HEK293 (cell line): ENCODE data around the gene PABPN1L.

Experiments used
- CTCF ChIA-PET: fragments of 350-600 bp; formaldehyde crosslinking; extraction: SDS; loops from one replicate; lab custom pipeline; 2021; ENCODE audit warnings: antibody characterized with exemption; lab: Yijun Ruan, JAX
- POLR2A ChIA-PET: fragments of 300-600 bp; formaldehyde crosslinking; extraction: SDS; loops from one replicate; lab custom pipeline; 2020; ENCODE audit warnings: antibody characterized with exemption, inconsistent platforms; lab: Yijun Ruan, JAX
- H3K27ac ChIP-seq: fragments of 200-500 bp; sonication (Bioruptor generic); 2 replicates; pipeline ENCODE4 v1.5.1; 2014; ENCODE audit warnings: low read depth, low read length, control low read depth, inconsistent platforms; ENCODE audit errors: extremely low read depth
- H3K36me3 ChIP-seq, 2 experiments: fragments of 200-500 bp in 1 of 2; sonication (Bioruptor generic) in 1 of 2; 1 replicate in 1 of 2; 2 replicates in 1 of 2; pipeline ENCODE4 v1.5.1; 2014 to 2017; ENCODE audit warnings: inconsistent platforms in 2 of 2, low read length in 2 of 2; ENCODE audit not compliant: control insufficient read depth in 2 of 2, insufficient read depth in 1 of 2
- H3K4me1 ChIP-seq: fragments of 200-500 bp; sonication (Bioruptor generic); 2 replicates; pipeline ENCODE4 v1.5.1; 2014; ENCODE audit warnings: mild to moderate bottlenecking, low read length, inconsistent platforms; ENCODE audit not compliant: control insufficient read depth, insufficient read depth
- H3K4me3 ChIP-seq: 2 replicates; pipeline ENCODE4 v1.5.1; 2011; ENCODE audit warnings: low read depth, mild to moderate bottlenecking, control low read depth, low read length, moderate library complexity
- H3K9me3 ChIP-seq: fragments of 200-500 bp; sonication (Bioruptor generic); 2 replicates; pipeline ENCODE4 v1.5.1; 2014; ENCODE audit warnings: low read depth, low read length, inconsistent platforms; ENCODE audit not compliant: control insufficient read depth, insufficient read depth
- GLIS1 ChIP-seq: fragments of 450-650 bp; formaldehyde crosslinking; IDR thresholded peaks from 2 replicates; pipeline ENCODE4 v1.5.1; 2016; ENCODE audit warnings: missing biosample characterization, missing genetic modification characterization
- GLIS2 ChIP-seq: fragments of 450-650 bp; formaldehyde crosslinking; IDR thresholded peaks from 2 replicates; pipeline ENCODE4 v1.5.1; 2016; ENCODE audit warnings: missing biosample characterization, missing genetic modification characterization
- MZF1 ChIP-seq: fragments of 450-650 bp; formaldehyde crosslinking; IDR thresholded peaks from 2 replicates; pipeline ENCODE4 v1.5.1; 2017; ENCODE audit warnings: missing biosample characterization, missing genetic modification characterization, borderline replicate concordance
- OVOL3 ChIP-seq: fragments of 450-650 bp; formaldehyde crosslinking; IDR thresholded peaks from 2 replicates; pipeline ENCODE4 v1.5.1; 2016; ENCODE audit warnings: missing biosample characterization, missing genetic modification characterization
- ZBTB17 ChIP-seq: fragments of 450-650 bp; formaldehyde crosslinking; IDR thresholded peaks from 2 replicates; pipeline ENCODE4 v1.5.1; 2016; ENCODE audit warnings: missing biosample characterization, missing genetic modification characterization
- ZBTB20 ChIP-seq: fragments of 450-650 bp; formaldehyde crosslinking; IDR thresholded peaks from 2 replicates; pipeline ENCODE4 v1.5.1; 2016; ENCODE audit warnings: missing biosample characterization, missing genetic modification characterization
- ZFHX2 ChIP-seq: fragments of 450-650 bp; formaldehyde crosslinking; conservative IDR thresholded peaks from 2 replicates; pipeline ENCODE4 v1.5.1; 2016; ENCODE audit warnings: missing biosample characterization, missing genetic modification characterization
- ZNF132 ChIP-seq: fragments of 450-650 bp; formaldehyde crosslinking; IDR thresholded peaks from 2 replicates; pipeline ENCODE4 v1.5.1; 2017; ENCODE audit warnings: missing biosample characterization, missing genetic modification characterization, borderline replicate concordance
- ZNF175 ChIP-seq: fragments of 450-650 bp; formaldehyde crosslinking; IDR thresholded peaks from 2 replicates; pipeline ENCODE4 v1.5.1; 2016; ENCODE audit warnings: missing biosample characterization, missing genetic modification characterization
- ZNF2 ChIP-seq: fragments of 450-650 bp; formaldehyde crosslinking; IDR thresholded peaks from 2 replicates; pipeline ENCODE4 v1.5.1; 2016; ENCODE audit warnings: missing biosample characterization, missing genetic modification characterization
- ZNF24 ChIP-seq: fragments of 450-650 bp; formaldehyde crosslinking; IDR thresholded peaks from 2 replicates; pipeline ENCODE4 v1.5.1; 2016; ENCODE audit warnings: missing biosample characterization, missing genetic modification characterization
- ZNF394 ChIP-seq: fragments of 450-650 bp; formaldehyde crosslinking; IDR thresholded peaks from 2 replicates; pipeline ENCODE4 v1.5.1; 2016; ENCODE audit warnings: missing biosample characterization, missing genetic modification characterization, mild to moderate bottlenecking, moderate library complexity, borderline replicate concordance
- ZNF416 ChIP-seq: fragments of 450-650 bp; formaldehyde crosslinking; IDR thresholded peaks from 2 replicates; pipeline ENCODE4 v1.5.1; 2016; ENCODE audit warnings: missing biosample characterization, missing genetic modification characterization
- ZNF423 ChIP-seq: fragments of 450-650 bp; formaldehyde crosslinking; IDR thresholded peaks from 2 replicates; pipeline ENCODE4 v1.5.1; 2016; ENCODE audit warnings: missing biosample characterization, missing genetic modification characterization
- ZNF571 ChIP-seq: fragments of 450-650 bp; formaldehyde crosslinking; IDR thresholded peaks from 2 replicates; pipeline ENCODE4 v1.5.0; 2017; ENCODE audit warnings: missing biosample characterization, missing genetic modification characterization
- ZNF654 ChIP-seq: fragments of 450-650 bp; formaldehyde crosslinking; IDR thresholded peaks from 2 replicates; pipeline ENCODE4 v1.5.1; 2016; ENCODE audit warnings: low read depth, missing biosample characterization, missing genetic modification characterization
- TF ChIP-seq, protein P1 (sequence below): IDR thresholded peaks from 2 replicates; pipeline ENCODE4 v1.6.1; 2011; ENCODE audit warnings: mild to moderate bottlenecking, low read depth, low read length, borderline replicate concordance
- TF ChIP-seq, protein P2 (sequence below): fragments of 450-650 bp; formaldehyde crosslinking; IDR thresholded peaks from 2 replicates; pipeline ENCODE4 v1.5.1; 2016; ENCODE audit warnings: missing biosample characterization, missing genetic modification characterization
- TF ChIP-seq, protein P3 (sequence below): fragments of 450-650 bp; formaldehyde crosslinking; IDR thresholded peaks from 2 replicates; pipeline ENCODE4 v1.5.1; 2016; ENCODE audit warnings: missing biosample characterization, missing genetic modification characterization
- TF ChIP-seq, protein P4 (sequence below): fragments of 450-650 bp; formaldehyde crosslinking; IDR thresholded peaks from 2 replicates; pipeline ENCODE4 v1.5.1; 2016; ENCODE audit warnings: missing biosample characterization, missing genetic modification characterization

The PABPN1L gene

DNA sequence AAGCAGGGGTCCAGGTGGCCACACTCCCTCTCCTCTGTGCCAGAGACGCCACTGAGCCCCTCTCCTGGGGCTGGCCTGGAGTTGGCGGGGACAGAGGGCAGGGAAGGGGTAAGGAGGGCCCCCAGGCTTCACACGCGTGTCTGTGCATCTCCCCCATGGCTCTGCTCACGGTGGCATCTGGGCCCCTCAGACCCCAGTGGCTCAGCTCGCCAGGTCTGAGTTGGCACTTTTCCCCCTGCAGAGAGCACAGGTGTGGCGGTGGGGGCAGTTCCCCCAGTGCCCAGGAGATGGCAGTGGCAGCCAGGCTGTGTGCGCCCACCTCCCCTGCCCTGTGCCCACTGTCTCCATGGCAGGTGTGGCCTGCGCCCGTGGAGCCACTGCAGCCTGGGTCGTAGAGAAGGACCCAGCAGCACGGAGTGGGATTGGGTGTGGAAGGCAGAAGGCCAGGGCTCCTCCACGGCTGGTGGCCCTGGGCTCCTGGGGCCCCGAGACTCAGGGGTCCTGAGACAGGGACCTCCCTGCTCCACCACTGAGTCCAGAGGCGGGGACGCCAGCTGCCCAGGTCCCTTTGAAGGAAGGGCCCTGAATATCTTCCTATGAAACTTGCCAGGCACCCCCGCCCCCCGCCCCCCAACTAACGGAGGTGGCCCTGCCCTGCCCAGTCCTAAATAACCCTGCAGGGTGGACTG, 50.4 kb downstream of the PABPN1L start:
- peaks cover 0 to under 1% of the 10 kb centered on the region in 2 experiments; a peak in 1 of 3 replicates for H3K36me3 ChIP-seq
- TF ChIP-seq ZNF423 (tag by site-specific recombination), result no peak
- TF ChIP-seq ZNF394 (tag by site-specific recombination), result no peak
- TF ChIP-seq ZBTB20 (tag by site-specific recombination), result no peak
- TF ChIP-seq GLIS2 (tag by site-specific recombination), result 0 out of 2 replicates have a peak, but pooled peaks have one; percentile 14
- TF ChIP-seq, protein P1, sequence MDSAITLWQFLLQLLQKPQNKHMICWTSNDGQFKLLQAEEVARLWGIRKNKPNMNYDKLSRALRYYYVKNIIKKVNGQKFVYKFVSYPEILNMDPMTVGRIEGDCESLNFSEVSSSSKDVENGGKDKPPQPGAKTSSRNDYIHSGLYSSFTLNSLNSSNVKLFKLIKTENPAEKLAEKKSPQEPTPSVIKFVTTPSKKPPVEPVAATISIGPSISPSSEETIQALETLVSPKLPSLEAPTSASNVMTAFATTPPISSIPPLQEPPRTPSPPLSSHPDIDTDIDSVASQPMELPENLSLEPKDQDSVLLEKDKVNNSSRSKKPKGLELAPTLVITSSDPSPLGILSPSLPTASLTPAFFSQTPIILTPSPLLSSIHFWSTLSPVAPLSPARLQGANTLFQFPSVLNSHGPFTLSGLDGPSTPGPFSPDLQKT, result no peak
- TF ChIP-seq ZNF24 (tag by site-specific recombination), result no peak
- TF ChIP-seq ZNF571 (tag by site-specific recombination), result no peak
- no peak for TF ChIP-seq MZF1 (tag by site-specific recombination)
- no peak for TF ChIP-seq ZNF132
- TF ChIP-seq ZBTB17 (tag by site-specific recombination), result peak; percentile 70
- TF ChIP-seq GLIS1 (tag by site-specific recombination), result peak; percentile 26; the same call in 1 of the 2 replicates
- TF ChIP-seq, protein P2, sequence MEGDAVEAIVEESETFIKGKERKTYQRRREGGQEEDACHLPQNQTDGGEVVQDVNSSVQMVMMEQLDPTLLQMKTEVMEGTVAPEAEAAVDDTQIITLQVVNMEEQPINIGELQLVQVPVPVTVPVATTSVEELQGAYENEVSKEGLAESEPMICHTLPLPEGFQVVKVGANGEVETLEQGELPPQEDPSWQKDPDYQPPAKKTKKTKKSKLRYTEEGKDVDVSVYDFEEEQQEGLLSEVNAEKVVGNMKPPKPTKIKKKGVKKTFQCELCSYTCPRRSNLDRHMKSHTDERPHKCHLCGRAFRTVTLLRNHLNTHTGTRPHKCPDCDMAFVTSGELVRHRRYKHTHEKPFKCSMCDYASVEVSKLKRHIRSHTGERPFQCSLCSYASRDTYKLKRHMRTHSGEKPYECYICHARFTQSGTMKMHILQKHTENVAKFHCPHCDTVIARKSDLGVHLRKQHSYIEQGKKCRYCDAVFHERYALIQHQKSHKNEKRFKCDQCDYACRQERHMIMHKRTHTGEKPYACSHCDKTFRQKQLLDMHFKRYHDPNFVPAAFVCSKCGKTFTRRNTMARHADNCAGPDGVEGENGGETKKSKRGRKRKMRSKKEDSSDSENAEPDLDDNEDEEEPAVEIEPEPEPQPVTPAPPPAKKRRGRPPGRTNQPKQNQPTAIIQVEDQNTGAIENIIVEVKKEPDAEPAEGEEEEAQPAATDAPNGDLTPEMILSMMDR, result peak; percentile 96
- TF ChIP-seq, protein P3, sequence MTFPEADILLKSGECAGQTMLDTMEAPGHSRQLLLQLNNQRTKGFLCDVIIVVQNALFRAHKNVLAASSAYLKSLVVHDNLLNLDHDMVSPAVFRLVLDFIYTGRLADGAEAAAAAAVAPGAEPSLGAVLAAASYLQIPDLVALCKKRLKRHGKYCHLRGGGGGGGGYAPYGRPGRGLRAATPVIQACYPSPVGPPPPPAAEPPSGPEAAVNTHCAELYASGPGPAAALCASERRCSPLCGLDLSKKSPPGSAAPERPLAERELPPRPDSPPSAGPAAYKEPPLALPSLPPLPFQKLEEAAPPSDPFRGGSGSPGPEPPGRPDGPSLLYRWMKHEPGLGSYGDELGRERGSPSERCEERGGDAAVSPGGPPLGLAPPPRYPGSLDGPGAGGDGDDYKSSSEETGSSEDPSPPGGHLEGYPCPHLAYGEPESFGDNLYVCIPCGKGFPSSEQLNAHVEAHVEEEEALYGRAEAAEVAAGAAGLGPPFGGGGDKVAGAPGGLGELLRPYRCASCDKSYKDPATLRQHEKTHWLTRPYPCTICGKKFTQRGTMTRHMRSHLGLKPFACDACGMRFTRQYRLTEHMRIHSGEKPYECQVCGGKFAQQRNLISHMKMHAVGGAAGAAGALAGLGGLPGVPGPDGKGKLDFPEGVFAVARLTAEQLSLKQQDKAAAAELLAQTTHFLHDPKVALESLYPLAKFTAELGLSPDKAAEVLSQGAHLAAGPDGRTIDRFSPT (tag by site-specific recombination), result peak; percentile 41; the same call in 1 of the 2 replicates
- TF ChIP-seq ZNF175 (tag by site-specific recombination), result no peak
- TF ChIP-seq OVOL3, result no peak
- 0 out of 2 replicates have a peak, but pooled peaks have one; percentile 33 for TF ChIP-seq ZNF2
- TF ChIP-seq, protein P4, sequence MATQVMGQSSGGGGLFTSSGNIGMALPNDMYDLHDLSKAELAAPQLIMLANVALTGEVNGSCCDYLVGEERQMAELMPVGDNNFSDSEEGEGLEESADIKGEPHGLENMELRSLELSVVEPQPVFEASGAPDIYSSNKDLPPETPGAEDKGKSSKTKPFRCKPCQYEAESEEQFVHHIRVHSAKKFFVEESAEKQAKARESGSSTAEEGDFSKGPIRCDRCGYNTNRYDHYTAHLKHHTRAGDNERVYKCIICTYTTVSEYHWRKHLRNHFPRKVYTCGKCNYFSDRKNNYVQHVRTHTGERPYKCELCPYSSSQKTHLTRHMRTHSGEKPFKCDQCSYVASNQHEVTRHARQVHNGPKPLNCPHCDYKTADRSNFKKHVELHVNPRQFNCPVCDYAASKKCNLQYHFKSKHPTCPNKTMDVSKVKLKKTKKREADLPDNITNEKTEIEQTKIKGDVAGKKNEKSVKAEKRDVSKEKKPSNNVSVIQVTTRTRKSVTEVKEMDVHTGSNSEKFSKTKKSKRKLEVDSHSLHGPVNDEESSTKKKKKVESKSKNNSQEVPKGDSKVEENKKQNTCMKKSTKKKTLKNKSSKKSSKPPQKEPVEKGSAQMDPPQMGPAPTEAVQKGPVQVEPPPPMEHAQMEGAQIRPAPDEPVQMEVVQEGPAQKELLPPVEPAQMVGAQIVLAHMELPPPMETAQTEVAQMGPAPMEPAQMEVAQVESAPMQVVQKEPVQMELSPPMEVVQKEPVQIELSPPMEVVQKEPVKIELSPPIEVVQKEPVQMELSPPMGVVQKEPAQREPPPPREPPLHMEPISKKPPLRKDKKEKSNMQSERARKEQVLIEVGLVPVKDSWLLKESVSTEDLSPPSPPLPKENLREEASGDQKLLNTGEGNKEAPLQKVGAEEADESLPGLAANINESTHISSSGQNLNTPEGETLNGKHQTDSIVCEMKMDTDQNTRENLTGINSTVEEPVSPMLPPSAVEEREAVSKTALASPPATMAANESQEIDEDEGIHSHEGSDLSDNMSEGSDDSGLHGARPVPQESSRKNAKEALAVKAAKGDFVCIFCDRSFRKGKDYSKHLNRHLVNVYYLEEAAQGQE (tag by site-specific recombination), result no peak
- 0 out of 2 replicates have a peak, but pooled peaks have one; percentile 34 for TF ChIP-seq ZFHX2 (tag by site-specific recombination)
- no peak for TF ChIP-seq ZNF416 (tag by site-specific recombination)
- TF ChIP-seq ZNF654, result peak; percentile 56
- TF ChIP-seq, all 188 proteins: peak for 8
- Histone ChIP-seq H3K4me1 (peaks cover 3% of the 10 kb centered on the region; the same call in 1 of the 2 replicates), H3K4me3 (no peak overlapping the region), H3K27ac (no peak overlapping the region), H3K9me3 (no peaks in the 10 kb centered on the region)
- ChIA-PET CTCF (interaction anchor here (0.6 to 5.1 kb wide), 6 partner anchors 42 to 402 kb away, joined by 3 to 19 read pairs (median 4); partner anchors contain the start of genes CDH15 and ZNF778), POLR2A (no interaction called here)
